Measurements from ENCODE around the gene DLGAP1.
A peak's percentile ranks its signal among the peaks of the same experiment; 100 is the strongest.

Gene DLGAP1

DNA sequence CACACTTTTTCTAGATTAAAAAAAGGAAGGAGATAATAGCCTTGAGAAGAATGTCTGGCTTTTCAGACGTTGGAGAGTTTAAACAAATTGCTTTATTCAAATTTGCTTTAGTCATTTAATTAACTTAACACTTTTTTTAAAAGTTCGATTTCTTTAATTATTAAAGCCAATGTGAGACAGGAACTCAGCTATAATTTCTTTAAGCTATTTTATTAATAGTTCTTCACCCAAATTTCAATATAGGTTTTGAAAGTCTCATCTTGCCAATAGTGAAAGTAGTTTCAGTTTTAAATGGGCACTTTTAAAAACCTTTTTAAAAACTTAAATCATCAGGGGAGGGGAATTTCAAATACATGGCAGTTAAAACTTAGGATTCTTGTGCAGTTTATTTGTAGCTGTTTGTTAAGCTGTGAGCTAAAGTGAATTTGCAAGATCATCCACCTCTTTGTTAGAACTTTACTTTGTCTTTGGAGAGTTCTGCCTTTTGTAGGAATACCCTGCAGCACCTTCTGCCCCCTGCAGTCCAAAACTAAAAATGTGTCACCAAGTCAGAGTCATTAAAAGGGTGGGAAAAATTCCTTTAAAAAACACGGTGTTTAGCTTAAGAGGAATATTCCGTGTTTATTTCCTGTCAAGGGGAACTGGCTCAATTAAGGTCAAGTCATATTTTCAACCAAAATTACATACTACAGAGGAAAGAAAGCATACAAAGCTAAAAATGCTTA, 1000.6 kb downstream of the DLGAP1 start:
- no peak for DNase-seq

DNA sequence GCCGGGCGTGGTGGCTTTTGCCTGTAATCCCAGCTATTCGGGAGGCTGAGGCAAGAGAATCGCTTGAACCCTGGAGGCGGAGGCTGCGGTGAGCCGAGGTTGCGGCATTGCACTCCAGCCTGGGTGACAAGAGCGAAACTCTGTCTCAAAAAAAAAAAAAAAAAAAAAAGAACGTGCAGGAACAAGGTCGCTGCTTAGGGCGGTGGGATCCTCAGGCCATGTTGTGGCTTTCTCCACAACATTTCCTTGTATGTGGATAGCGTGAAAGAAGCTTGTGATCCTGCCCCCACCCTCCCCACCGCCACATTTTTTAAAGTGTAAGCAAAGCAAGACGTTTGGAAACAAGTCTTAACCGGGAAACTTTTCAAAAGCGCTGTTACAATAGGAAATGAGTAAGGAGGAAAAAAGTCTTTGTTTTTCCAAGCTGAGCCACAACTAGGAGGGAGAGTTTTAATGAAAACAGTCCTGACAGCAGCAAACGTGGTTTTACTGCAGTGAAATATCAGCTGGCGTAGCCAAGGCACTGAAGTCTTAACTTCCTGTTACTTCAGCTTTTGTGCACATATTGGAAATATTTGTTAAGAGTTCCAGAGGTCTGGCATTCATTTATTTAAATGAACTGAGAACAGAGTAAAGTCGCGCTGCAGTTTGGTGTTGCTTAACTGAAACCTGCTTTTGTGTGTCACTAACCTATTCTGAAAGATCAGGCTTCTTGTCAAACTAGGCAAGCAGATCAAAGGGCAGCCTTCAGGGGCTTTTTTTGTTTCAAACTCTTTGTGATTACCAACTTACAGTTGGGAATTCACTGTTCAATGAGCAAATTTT, 1001.4 kb downstream of the DLGAP1 start:
- DNase-seq, result no peak

DNA sequence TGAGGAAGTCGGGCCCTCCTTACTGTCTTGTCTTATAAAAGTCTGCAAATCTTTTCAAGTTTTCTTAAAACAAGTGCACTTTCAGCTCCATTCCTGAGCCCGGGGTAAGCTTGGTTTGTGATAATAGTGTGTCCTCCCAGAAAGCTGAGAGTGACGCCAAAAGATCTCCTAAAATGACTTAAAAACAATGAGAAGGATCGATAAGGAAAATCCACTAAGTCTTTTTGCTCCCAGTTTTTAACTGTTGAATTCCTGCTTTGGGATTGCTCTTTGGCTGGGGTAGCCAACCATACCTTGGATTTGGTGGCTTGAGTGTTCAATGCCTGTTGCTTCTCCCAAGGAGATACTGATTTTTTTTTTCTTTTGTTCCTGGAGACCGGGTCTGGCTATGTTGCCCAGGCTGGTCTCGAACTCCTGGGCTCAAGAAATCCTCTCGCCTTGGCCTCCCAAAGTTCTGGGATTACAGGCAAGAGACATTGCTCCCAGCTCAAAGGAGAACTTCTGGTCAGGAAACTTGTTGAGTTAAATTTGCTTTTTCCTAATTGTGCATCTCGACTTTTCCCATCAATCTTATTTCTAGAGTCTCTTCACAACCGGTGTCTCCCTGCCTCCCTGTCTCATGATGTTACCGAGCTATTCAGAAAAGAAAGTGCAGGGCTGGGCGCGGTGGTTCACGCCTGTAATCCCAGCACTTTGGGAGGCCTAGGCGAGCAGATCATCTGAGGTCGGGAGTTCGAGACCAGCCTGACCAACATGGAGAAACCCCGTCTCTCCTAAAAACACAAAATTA, 1002.2 kb downstream of the DLGAP1 start:
- no peak for DNase-seq

DNA sequence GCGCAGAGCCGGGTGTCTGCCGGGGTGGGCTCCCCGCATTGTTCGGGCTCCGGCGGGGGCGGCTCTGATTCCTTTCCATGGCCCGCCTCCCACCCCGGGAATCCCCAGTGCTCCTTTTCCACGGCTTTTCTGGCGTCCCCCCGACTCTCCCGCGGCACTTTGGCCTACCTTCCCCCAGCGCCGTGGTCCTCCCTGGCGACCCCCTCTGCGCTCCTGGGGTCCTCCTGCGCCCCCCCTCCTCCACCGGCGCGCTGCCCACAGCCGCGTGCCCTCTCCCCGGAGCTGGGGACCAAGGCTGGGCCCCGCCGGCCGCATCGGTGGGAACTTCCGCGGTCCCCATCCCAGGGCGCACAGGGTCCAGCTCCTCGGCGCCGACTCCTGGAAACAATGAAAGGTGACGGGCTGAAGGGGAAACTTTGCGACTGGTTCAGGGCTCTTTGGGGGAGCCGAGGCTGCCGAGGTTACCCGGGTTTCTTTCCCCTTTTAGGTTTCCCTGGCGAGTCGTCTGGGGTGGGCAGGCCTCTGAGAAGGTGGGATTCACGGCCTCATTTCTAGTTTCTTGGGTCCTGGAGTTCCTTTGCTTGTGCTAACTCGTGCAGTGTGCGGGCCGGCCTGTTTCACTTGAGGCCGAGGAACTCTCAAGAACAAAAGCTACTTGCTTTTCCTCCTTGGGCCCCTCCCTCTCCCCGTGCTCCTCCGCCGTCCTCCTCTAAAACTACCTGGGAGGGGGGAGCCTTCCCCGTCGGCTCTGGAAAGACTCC, 1002.9 kb downstream of the DLGAP1 start:
- DNase-seq, result no peak

DNA sequence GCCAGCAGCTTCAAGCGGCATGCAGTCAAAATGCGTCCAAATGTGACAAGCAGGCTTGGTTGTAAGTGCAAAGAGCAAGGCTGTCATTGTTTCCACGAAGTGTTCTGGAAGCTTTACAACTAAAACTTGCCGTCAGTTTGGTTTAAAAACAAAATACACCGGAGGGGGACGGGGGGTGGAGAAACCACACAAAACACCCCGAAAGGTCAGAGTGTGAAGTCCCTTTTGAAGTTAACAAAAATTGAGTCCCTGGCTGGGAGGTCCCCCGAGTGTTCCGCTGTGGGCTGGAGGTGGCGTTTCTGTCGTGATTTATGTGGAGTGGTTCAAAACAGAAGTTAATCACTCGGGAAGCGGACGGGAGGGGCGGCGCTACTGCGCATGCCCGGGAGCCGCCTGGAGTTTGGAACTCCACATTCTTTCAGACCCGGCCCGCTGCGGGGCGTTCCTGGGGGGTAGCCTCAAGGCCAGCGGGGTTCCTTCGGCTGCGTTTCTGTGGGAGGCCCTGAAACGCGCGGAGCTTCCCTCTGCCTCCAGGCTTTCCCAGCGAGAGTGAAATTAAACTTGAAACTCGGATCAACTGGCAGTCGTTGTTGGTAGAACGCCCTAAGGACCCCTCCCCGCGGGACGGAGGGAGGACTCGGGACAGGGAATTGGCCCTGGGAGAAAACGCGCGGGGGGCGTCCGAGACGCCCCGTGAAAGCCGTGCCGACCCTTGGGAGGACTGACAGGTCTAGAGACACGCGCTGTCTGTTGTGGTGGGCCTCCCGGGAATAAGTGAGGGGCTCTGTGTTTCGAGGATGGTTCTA, 1003.7 kb downstream of the DLGAP1 start:
- DNase-seq, result peak; percentile 74

DNA sequence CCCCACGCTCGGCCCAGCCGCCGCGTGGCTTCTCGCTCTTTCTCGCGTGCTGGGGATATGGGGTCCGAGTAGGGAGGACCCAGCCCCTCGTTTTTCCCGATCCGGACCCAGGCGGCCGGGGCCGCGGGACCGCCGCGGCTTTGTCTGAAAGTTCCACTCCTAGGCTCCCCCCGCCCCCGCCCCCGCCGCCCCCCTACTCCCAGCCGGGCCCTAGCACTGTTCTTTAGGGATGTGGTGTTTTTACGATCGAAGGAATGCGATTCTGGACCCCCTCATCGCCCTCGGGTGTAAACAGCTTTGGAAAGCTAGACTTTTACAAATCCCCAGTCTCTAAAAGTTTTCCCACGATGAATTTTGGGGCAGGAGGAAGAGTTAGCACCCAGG, 1004.3 kb downstream of the DLGAP1 start:
- DNase-seq, result no peak

DNA sequence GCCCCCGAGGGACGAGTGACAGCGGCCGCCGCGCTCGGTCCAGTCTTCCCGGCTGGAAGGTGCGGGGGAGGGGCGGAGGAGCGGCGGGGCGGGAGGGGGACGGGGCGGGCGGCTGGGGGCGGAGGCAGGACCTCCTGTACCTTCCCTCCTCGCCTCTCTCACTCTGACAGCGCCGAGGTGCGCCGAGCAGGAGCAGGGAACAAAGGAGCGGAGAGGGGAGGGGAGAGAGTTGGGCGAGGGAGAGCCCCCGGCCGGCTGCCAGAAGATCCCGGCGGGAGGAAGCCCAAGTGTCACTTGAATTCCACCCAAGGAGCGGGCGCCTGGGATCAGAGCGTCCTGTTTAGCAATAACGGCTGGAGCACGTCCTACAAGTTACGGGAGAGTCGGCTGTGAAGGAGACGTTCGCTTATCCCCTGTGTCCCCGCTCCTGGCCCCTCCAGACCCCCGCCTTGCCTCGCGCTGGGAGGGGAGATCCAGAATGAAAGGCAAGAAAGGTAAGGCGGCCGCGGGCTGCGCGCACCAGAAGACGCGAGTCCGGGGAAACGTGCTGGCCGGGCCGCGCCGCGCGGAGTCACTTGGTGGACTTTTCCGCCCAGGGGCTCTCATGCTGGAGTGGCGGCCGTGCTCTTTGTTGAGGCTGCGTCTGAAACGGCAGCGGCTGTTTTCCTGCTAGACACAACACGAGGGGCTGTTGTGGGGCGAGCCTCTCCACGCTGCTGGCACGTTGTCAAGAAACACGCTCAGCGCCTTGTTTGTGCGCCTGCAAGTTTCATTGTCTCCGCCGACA, 1004.9 kb downstream of the DLGAP1 start, which contains the start of gene TGIF1:
Gene TGIF1, plus strand, starts transcription at position 161 of the 787 bp plus-strand sequence. Its CDS starts 318 bp downstream, at position 479.
- peak; percentile 56 for DNase-seq

DNA sequence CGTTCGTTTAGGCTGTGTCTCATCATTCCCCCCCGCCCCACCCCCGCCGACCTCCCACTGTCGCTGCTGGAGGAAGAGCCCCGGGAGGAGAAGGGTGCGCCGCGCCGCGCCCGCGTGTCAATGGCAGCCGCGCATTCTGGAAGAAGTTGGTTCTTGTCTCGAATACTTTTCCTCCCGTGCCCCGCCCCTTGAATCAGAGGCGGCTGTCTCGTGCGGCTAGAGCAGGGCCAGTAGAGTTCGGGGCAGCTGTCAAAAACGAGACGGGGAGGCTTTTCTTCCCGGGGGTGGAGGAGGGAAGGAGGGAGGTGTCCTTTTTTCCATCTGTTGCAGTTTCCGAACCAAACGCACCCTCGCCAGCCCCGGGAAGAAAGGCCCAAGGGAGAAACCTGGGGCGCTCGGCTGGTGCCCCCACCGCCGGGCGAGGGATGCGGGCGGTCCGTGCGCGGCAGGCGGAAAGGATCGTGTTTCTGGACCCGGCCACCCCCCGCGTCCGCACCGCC, 1005.5 kb downstream of the DLGAP1 start:
- DNase-seq, result peak; percentile 62

DNA sequence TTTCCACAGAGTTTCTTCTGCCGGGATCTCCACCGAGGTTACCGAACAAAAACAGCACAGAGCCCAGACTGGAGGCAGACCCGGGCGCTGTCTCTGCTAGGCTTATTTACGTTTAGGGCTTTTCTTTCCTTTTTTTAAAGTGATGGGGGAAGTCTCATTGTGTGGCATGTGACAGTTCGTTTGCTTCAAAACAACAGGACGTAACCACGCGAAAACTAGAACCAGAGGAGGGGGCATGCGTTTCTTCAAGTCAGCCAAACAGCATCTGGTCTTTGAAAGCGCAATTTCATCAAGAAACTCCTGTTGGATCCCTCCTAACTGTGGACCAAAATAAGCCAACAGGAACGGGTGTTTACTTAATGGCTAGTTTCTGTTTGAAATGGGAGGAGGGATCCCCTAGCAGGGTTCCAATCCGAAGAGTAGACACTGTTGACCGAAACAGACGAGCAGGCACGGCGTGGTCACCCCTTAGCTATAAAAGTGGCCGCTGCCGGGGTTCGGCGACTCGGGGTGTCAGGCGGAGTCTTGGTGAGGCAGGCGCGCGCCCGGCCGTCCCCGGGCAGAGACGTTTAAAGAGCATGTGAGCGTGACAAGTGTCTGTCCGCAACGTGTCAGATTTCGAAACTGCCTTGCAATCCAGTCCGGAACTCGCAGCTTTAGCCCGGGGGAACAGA, 1006.1 kb downstream of the DLGAP1 start:
- no peak for DNase-seq

DNA sequence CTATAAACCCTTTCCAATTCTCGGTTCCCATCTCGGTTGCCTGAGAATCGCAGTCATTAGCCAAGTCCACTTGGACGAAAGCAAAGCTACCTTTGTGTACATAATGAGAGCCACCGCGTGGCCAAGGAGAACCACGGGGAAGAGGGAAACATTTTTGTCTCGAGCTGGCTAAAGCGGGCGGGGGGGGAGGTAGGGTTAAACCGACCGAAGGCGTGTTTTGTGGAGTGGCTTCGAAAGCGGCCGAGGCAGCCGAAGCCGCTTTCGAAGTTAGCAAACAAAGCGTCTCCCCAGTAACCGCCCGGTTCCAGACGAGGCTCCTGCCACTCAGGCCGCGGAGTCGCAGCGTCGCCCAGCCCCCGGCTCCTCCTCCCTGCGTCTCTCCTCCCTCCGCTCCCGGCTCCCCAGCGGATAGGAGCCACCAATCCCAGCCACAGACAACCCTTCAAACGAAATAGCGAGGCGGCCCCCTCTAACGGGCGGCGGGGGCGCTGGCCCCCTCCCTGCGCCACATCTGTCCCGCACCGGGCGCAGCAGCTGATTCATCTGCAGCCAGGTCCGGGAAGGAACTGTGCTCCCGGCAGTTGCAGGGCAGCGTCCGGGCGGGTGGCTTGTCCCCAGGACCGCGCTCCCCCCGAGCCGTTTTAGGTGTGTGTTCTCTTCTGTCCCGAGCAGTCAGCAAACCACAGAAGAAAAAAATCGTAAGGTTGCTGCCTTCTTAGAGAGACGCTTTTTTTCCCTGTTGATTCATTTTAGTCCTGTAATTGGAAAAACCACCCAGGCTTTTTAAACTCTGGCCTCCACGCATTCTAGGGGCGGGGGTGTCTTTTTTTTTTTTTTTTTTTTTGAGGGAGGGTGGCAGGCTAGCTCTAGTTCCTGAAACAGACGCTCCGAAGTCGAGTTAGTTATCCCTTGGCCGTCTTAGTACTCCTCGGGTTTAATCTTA, 1006.9 kb downstream of the DLGAP1 start:
- DNase-seq, result peak; percentile 74

DNA sequence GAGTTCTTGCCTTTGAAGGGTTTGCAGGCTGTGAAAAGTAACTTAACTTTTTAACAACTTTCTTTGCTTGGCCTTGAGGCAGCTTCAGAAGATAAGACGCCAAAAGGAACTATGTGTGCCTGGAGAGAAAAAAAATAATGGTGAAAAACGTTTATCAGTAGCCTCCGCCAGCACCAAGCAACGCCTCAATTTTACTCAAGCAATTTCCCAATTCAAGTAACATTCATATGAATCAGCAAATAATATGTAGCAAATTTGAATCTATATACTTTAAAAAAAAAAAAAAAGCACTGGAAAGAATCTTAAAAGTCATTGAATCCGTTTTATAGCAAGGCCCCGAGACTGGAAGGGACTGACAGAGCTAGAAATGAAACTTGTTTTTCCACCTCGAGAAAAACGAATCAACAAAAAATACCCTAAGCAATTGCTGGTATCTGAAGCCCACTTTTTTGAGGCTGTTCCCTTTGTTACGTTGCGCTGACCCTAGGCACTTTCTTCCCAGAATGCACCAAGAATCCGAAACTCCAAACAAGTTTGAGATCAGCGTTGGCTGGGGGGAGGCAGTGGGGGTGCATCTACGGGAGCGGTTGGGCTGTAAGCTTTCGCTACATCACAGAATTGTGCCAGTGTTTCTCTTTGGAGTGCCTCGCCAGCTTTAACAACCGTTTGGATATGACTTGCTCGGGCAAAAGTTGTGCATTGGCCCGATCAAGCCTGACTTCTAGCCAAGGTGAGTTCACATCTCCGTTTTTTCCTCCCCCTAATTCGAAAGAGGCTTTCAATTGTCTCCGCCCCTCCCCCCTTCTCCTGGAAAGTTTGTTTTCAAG, 1007.8 kb downstream of the DLGAP1 start:
- no peak for DNase-seq

All from T1000 (cell line).